GM19351 (cell line): ENCODE measurements around the gene CCM2.

ENCODE experiments used
- ATAC-seq: cut with Tn5 transposase; IDR thresholded peaks from one replicate; pipeline ENCODE4 v1.9.1; 2021; ENCODE audit warnings: mild to moderate bottlenecking, moderate library complexity; ENCODE audit not compliant: unreplicated experiment

The CCM2 gene

GRCh38 chr7:45000093-45001032, at the start of gene CCM2:
CCM2 (plus strand) TSS chr7:45000201; CDS start chr7:45000334, 133 bp downstream.
- no peak for ATAC-seq

GRCh38 chr7:44953156-44953555, 46.8 kb upstream of the CCM2 start:
- ATAC-seq: no peak

- ATAC-seq: no peak
Measured at GRCh38 chr7:44955733-44956132, 44.3 kb upstream of the CCM2 start.

- no peak for ATAC-seq
Measured at GRCh38 chr7:44956157-44956766, 43.7 kb upstream of the CCM2 start.

- no peak for ATAC-seq
Measured at GRCh38 chr7:44958645-44959344, 41.2 kb upstream of the CCM2 start.

GRCh38 chr7:44959433-44959951, 40.5 kb upstream of the CCM2 start:
- peak; percentile 56 for ATAC-seq

GRCh38 chr7:44960011-44960580, 39.9 kb upstream of the CCM2 start:
- no peak for ATAC-seq

- ATAC-seq: no peak
Measured at GRCh38 chr7:44961844-44962482, 38.0 kb upstream of the CCM2 start.

GRCh38 chr7:44962483-44963251, 37.3 kb upstream of the CCM2 start:
- no peak for ATAC-seq

- ATAC-seq: no peak
Measured at GRCh38 chr7:44963364-44964290, 36.4 kb upstream of the CCM2 start.

GRCh38 chr7:44964384-44964830, 35.6 kb upstream of the CCM2 start:
- no peak for ATAC-seq

GRCh38 chr7:44964831-44965440, 35.1 kb upstream of the CCM2 start:
- ATAC-seq: no peak

- ATAC-seq: no peak
Measured at GRCh38 chr7:44965441-44965903, 34.5 kb upstream of the CCM2 start.

GRCh38 chr7:44965937-44966730, 33.9 kb upstream of the CCM2 start:
- no peak for ATAC-seq

- no peak for ATAC-seq
Measured at GRCh38 chr7:44966731-44967538, 33.1 kb upstream of the CCM2 start.
